Endometrial microvascular endothelial cells (primary cell): ENCODE data around the gene TIMM8B. TPM values are rescaled to one million over a fixed set of nuclear protein-coding genes. Genes with fewer than 3 reads are reported as not detected.
"Not testable (repeated sequence)": the region's sequence is repeated elsewhere in the genome, so short reads cannot be mapped to it uniquely, and the experiment has no call there.

Experiments used
- in situ Hi-C: cut with HindIII; loops from 2 replicates; pipeline ENCODE4 v1.10.0; 2017; ENCODE audit warnings: low sequenced_read_pairs, low pct_unique_long_range_greater_than_20kb; ENCODE audit errors: inconsistent ontology term
- total RNA-seq: library from RNA; depleted of rRNA; stranded (reverse); fragments of >200 nt; gene quantifications from one replicate; pipeline ENCODE4 v1.2.3, GENCODE V29; 2015; ENCODE audit errors: inconsistent ontology term

Gene TIMM8B
- total RNA-seq, 1 donor from 2014 or later = 38.9 TPM

DNA sequence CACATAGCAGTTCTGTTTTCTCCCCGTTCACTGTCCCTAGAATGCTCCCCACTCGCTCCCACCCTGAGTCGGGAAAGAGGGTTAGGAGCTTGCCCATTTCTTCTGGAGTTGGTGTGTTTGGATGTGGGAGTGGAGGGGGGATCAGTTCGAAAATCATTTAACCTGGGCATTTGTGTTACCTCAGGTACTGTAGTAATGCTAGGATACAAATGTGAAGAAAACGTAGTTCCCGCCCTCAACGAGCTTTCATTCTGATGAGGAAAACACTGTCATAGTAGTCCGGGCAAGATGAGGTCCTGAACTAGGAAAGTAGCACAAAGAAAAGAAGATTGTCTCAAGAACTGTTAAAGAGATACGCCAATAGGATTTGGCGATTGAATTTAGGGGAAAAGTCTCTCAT, 656 bp upstream of the TIMM8B start:
- in situ Hi-C loops = no loop called here

DNA sequence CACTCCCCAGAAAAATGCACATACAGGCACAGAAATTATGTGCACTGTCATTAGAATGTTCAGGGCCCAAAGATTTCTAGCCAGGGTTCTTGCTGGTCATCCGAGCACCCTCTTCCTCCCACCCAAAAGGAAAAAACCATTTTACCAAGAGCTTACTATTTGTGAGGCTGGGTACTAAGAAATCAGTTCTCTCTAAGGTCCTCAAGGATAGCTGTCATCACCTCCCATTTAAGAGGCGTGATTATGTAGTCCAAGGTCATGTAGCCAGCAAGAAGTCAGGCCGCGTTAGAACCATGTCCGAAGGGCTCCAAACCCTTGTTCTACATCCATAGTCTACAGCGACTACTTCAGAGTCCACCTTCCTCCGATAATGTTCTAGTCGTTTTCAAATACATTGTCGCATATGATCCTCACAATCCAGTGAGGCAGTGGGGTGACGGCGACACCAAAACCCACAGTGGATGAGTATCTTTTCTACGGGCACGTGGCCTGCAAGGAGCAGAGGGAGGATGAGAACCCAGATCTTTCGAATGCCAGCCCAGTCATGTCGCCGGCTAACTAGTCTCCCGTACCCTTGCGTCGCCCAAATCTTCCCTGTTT, 634 bp downstream of the TIMM8B start:
- in situ Hi-C loops = no loop called here

DNA sequence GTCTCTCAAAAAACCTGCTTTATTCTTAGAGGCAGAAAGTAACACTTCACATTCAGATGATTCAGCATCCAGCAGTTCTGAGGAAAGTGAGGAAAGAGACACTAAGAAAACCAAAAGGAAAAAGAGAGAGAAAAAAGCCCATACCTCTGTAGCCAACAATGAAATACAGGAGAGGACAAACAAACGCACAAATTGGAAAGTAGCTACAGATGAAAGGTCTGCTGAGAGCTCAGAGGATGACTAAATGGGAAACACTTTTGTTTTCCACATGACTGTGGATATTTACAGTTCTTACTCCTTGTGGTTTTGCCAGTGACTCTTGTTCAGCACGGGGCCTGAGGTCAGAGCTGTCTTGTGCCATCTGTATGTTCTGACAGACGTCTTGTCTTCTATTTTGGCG, 3.8 kb downstream of the TIMM8B start:
- in situ Hi-C loops = no loop called here

DNA sequence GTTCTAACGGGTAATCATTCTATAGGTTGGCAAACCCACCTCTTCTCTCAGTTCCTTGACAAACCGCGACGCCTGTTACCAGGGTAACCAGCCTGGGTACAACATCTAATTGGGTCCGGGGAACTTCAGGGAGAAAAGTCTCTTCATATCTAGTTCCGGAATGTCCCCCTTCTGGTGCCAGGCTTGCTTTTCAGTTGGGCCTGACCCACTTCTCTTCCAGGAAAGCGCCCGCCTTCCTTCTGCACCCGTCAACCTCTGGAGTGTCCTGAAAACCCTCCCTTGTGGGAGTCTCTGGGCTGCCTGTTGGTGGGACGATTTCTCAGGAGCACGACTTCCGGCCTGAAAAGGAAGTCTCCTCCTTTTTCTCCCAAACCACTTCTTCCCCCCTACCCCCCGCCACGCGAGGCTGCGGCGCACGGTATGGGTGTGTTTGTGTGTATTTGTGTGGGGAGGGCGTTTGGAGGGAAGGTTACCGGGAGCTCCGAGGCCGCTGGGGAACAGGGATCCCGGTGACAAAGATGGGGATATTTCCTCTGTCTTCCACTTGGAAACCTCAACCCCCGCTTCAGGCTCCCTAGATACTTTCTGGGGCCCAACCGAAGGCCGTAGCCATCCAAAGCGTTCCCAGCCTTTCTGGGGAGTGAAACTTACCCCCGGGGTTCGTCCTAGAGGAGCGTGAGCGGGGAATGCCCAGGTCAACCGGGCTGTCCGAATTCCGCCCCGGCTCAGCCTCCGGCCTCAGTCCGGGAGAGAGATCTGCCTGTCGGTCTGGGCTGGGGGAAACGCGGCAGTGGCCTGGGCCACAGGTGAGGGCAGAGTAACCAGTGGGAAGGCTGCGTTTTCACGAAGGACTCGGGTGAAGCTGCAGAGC, 12.4 kb downstream of the TIMM8B start, which contains the start of the genes NKAPD1 and PIH1D2:
NKAPD1 (plus strand) TSS at position 359 of the 871 bp plus-strand sequence. CDS start 1,276 bp downstream, outside the sequence.
PIH1D2 (minus strand) TSS at position 77 of the 871 bp plus-strand sequence. CDS start 843 bp downstream, outside the sequence.
- in situ Hi-C loops = no loop called here

DNA sequence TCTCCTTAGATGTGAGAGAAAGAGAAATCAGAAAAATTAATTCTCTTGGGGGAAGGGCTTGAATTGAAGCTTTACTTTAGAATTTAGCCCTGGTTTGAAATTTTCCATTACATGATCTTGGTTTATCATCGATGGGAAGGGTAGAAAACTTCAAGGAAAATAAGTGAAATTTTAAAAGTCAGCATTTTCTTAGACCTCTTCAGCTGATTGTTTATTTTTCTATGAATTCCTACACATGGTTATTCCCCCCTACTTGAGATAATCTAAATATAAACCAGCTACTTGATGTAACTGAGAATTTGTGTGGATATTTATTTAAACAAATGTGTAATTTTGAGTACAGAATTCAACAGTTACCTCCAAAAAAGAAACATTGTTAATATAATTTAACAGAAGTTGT, 23.6 kb downstream of the TIMM8B start:
- in situ Hi-C loops = no loop called here

DNA sequence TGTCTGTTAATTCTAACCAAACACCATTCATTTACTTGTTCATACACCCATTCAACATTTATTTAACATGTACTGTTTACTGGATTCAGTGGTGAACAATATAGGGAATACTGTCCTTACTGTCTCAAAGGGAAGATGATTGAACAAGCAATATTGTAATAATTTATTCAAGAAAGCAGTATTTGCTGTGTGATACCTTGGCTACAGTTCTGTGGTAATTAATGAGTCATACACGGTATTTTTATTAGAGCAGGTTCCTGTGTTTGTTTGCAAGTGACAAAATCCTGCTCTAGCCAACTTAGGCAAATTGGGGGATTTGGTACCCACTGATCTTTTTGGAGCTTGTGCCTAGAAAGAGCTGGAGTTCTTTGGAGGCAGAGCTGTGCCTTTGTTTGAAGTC, 28.5 kb downstream of the TIMM8B start:
- in situ Hi-C loops = no loop called here

DNA sequence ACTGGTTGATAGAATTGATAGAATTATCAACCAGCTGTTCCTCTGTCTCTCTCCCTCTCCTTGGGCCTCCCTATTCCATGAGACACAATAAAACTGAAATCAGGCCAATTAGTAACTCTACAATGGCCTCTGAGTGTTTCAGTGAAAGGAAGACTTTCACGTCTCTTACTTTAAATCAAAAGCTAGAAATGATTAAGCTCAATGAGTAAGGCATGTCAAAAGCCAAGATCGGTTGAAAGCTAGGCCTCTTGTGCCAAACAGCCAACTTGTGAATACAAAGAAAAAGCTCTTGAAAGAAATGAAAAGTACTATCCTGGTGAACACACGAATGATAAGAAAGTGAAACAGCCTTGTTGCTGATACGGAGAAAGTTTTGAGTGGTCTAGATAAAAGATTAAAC, 29.4 kb downstream of the TIMM8B start:
- in situ Hi-C loops = no loop called here

DNA sequence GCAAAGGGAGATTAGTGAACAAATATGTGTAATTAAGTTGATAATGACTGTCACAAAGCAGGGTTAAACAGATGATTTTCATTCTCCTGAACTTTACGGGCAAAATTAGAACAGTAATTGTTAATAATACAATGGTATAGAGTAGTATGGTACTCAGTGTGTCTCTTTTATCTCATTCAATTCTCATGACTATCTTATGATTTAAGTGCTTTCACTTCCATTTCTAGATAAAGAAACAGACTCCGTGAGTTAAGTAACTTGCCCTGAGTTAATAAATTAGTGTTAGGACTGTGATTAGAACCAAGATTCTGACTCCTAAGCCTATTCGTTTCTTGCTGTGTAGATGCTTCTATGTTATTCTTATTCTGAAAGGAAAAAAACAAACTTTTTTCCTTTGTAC, 34.8 kb downstream of the TIMM8B start:
- in situ Hi-C loops = no loop called here

DNA sequence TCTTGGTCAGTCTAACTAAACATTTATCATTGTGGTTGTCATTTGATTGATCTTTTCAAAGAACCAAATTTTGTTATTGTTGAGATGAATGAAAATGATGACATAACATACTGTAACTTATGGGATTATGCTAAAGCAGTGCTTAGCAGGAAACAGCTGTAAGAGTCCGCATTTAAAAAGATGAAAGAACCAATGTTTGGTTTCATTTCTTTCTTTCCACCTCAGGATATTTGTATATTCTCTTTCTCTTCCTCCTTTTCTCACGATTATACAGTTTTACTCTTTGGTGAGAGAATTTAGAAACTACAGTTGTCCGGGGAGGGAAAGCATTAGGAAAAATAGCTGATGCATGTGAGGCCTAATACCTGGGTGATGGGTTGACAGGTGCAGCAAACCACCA, 35.8 kb downstream of the TIMM8B start:
- in situ Hi-C loops = no loop called here

DNA sequence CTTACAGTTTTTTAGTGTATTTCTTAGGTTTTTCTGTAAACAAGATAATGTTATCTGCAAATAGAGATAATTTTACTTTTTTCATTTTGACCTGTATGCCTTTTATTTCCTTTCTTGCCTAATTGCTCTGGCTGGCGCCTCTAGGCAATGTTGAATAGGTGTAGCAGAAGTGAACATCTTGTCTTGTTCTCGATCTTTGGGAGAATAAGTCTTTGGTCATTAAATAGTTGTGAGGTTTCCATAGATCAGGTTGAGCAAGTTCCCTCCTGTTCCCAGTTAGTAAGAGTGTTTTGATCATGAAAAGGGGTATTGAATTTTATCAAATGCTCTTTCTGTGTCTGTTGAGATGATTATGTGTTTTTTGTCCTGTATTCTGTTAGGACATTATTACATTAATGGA, 36.8 kb downstream of the TIMM8B start:
- in situ Hi-C loops = no loop called here

DNA sequence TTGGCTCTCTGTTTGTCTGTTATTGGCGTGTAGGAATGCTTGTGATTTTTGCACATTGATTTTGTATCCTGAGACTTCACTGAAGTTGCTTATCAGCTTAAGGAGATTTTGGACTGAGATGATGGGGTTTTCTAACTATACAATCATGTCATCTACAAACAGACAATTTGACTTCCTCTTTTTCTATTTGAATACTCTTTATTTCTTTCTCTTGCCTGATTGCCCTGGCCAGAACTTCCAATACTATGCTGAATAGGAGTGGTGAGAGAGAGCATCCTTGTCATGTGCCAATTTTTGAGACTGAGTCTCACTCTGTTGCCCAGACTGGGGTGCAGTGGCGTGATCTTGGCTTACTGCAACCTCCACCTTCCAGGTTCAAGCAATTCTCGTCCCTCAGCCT, 38.3 kb downstream of the TIMM8B start:
- in situ Hi-C loops = not testable (repeated sequence)

DNA sequence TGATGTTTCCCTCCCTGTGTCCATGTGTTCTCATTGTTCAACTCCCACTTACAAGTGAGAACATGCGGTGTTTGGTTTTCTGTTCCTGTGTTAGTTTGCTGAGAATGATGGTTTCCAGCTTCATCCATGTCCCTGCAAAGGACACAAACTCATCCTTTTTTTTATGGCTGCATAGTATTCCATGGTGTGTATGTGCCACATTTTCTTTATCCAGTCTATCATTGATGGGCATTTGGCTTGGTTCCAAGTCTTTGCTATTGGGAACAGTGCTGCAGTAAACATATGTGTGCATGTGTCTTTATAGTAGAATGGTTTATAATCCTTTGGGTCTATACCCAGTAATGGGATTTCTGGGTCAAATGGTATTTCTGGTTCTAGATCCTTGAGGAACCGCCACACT, 39.9 kb downstream of the TIMM8B start:
- in situ Hi-C loops = not testable (repeated sequence)

DNA sequence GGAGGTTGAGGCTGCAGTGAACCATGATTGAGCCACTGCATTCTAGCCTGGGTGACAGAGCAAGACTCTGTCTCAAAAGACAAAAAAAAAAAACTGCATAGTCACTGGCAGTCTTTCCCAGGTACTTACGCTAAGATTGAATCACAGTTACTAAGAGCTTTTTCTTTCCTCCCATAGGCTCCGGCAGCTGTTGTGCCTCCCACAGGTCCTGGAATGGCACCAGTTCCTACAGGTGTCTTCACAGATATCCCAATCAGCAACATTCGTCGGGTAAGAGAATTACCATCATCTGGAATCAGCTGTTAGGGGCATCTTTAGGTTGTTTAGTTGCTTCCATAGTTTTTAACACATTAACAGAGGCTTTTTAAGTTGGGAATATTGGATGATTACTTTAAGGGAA, 41.6 kb downstream of the TIMM8B start:
- in situ Hi-C loops = no loop called here

DNA sequence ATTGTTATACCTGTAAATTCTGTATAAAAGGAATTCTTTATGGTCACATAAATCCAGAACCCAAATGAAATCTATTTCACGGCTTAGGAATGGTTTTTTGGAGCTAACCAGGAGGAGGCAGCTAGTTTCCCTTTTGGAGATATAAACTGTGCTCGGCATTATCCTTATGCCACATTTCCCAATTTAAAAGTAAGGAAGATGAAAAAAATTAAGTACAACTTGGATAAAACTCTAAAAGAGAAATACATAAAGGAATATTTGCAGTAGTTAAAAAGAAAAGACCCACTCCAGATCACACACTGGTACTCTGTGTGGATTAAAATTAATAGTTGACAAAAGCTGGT, 43.6 kb downstream of the TIMM8B start:
- in situ Hi-C loops = no loop called here

DNA sequence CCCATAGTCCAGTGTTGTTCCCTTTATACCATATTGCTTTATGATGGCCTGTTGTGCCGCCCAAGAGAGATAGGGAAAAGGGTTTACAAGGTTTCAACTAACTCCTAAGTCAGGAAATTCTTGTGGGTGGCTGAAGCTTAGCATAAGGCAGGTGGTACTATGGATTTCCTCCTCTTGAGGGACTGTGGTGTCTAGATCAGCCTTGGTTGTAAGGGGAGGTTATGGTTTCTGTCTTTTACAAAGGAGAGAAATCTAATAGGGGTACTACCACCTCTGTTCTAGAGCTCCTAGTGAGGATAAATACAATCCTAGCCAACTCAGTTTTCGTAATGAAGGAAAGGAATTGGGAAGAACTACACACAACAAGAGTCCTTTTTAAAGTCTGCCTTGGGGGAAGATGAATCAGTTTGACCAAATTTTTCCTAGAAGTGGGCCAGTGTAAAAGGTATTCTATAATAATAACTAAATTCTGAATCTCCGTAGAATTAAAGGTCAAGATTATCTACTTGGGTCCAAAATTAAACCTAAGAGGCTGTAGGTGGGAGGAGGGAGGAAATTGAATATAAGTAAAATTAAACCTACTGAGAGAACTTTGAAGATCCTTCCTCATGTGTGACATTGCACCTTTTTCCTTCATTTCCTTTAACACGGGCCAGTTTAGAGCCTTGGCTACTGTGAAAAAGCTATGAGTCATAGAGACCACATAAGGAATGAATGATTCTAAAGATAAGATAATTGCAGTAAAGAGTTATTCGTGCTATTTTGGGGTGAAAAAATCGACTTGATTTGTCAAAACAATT, 44.2 kb downstream of the TIMM8B start:
- in situ Hi-C loops = no loop called here

DNA sequence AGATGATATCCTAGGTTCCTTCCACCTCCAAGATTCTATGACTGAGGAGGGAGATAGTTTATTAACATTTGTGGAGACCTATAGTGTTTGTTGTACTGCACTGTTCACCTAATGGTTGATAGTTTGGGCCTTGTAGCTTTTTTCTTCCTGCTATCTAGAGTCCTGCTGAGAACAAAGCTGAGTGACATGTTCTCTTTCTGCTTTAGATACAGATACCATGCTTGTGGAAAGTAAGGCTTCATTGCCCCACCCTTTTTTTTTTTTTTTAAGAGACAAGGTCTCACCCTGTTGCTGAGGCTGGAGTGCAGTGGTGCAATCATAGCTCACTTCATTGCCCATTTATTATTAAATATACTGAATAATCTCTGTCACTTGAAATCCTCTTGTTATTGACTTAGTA, 49.0 kb downstream of the TIMM8B start:
- in situ Hi-C loops = no loop called here
